GM12878 (cell line): ENCODE measurements around the gene SPTLC3. TPM values are rescaled to one million over a fixed set of nuclear protein-coding genes. Genes with fewer than 3 reads are reported as not detected.

Source experiments
- ATAC-seq: fragments of 200-7000 bp; cut with Tn5 transposase; 3 replicates; pipeline ENCODE4 v1.9.1; 2020; ENCODE audit warnings: mild to moderate bottlenecking, moderate library complexity
- BruUV-seq: library from RNA; stranded (reverse); fragments of 400-500 nt; replicated peaks from 2 replicates; lab custom pipeline; 2021; lab: Mats Ljungman, UMichigan
- CTCF ChIA-PET: fragments of 300-600 bp; sonication (Branson Sonifier 250); formaldehyde crosslinking; extraction: SDS; loops from one replicate; lab custom pipeline; 2021; ENCODE audit warnings: inconsistent platforms; lab: Yijun Ruan, JAX
- POLR2A ChIA-PET: fragments of 350-600 bp; formaldehyde crosslinking; extraction: SDS; loops from one replicate; lab custom pipeline; 2021; ENCODE audit warnings: inconsistent platforms; lab: Charles Lee
- RAD21 ChIA-PET: fragments of 300-600 bp; sonication (Branson Sonifier 250); formaldehyde crosslinking; loops from one replicate; lab custom pipeline; 2023; ENCODE audit warnings: antibody characterized with exemption; ENCODE audit not compliant: unreplicated experiment; lab: Charles Lee
- SMC1A ChIA-PET: fragments of 300-600 bp; sonication (Branson Sonifier 250); formaldehyde crosslinking; loops from one replicate; lab custom pipeline; 2023; ENCODE audit not compliant: unreplicated experiment, uncharacterized antibody; lab: Charles Lee
- DNase-seq: peaks from one replicate; pipeline ENCODE4 v3.0.0-alpha.2; 2011; ENCODE audit warnings: low read depth, low spot score
- FAIRE-seq: peaks from 3 replicates; lab custom pipeline; 2011; peaks lifted over from hg19 to GRCh38; lab: Jason Lieb, UNC
- H2AFZ ChIP-seq: 2 replicates; pipeline ENCODE4 v1.6.0; 2011; ENCODE audit warnings: low read depth, low read length, control low read depth; ENCODE audit not compliant: control insufficient read depth
- H3K27ac ChIP-seq: 2 replicates; pipeline ENCODE4 v1.5.1; 2011; ENCODE audit warnings: control low read depth; ENCODE audit not compliant: control insufficient read depth, insufficient read depth
- H3K27me3 ChIP-seq, 2 experiments: replicated peaks in 1 of 2; 2 replicates each; pipeline versions ENCODE4 v1.6.0 to v1.6.1; 2011; ENCODE audit warnings: low read length in 1 of 2; ENCODE audit not compliant: control insufficient read depth in 2 of 2, insufficient read depth in 2 of 2
- H3K36me3 ChIP-seq, 2 experiments: 2 replicates each; pipeline ENCODE4 v1.5.1; 2011; ENCODE audit warnings: low read length in 1 of 2; ENCODE audit not compliant: control insufficient read depth in 2 of 2, insufficient read depth in 2 of 2
- H3K4me1 ChIP-seq: 2 replicates; pipeline ENCODE4 v1.6.1; 2011; ENCODE audit warnings: mild to moderate bottlenecking, low read length, moderate library complexity, mixed read lengths; ENCODE audit not compliant: control insufficient read depth, insufficient read depth
- H3K4me2 ChIP-seq: 2 replicates; pipeline ENCODE4 v1.6.0; 2011; ENCODE audit warnings: control low read depth; ENCODE audit not compliant: control insufficient read depth, insufficient read depth
- H3K4me3 ChIP-seq: fragments of 200-600 bp; sonication (generic); 2 replicates; pipeline ENCODE4 v1.5.1; 2016
- H3K79me2 ChIP-seq: 2 replicates; pipeline ENCODE4 v1.6.0; 2011; ENCODE audit warnings: low read length; ENCODE audit not compliant: control insufficient read depth, insufficient read depth
- H3K9ac ChIP-seq: 2 replicates; pipeline ENCODE4 v1.8.0; 2011; ENCODE audit warnings: low read length, control low read depth, mixed read lengths; ENCODE audit not compliant: control insufficient read depth, insufficient read depth
- H3K9me3 ChIP-seq: replicated peaks from 3 replicates; pipeline ENCODE4 v1.5.1; 2011; ENCODE audit warnings: mild to moderate bottlenecking, low read length; ENCODE audit not compliant: control insufficient read depth, insufficient read depth
- H4K20me1 ChIP-seq: 2 replicates; pipeline ENCODE4 v1.6.0; 2011; ENCODE audit not compliant: control insufficient read depth, insufficient read depth
- NBN ChIP-seq: fragments of 450-650 bp; IDR thresholded peaks from 2 replicates; pipeline ENCODE4 v1.6.1; 2016
- PML ChIP-seq: IDR thresholded peaks from 2 replicates; pipeline ENCODE4 v1.6.1; 2012; ENCODE audit warnings: low read length, inconsistent platforms
- RAD21 ChIP-seq: IDR thresholded peaks from 2 replicates; pipeline ENCODE4 v1.6.1; 2011; ENCODE audit warnings: mild to moderate bottlenecking, low read depth, low read length, moderate library complexity; ENCODE audit not compliant: insufficient read depth
- WGBS: methylation state at CpG from one replicate; pipeline ENCODE4 v1.1.6; 2016; ENCODE audit warnings: low lambda C conversion rate; ENCODE audit not compliant: insufficient replicate concordance, insufficient coverage; ENCODE audit errors: missing lambda C conversion rate; 5-methylcytosine and 5-hydroxymethylcytosine counted together
- in situ Hi-C: fragments of 300-500 bp; cut with MboI; formaldehyde crosslinking; loops from 9 replicates; pipeline ENCODE4 v1.14.3; 2018; ENCODE audit warnings: mixed read lengths
- intact Hi-C: fragments of 100-400 bp; cut with micrococcal nuclease; formaldehyde crosslinking; loops from one replicate; pipeline ENCODE4 v1.14.2; 2022; ENCODE audit not compliant: unreplicated experiment
- polyA plus RNA-seq, 11 experiments: library from polyadenylated mRNA; depleted of rRNA in 4 of 11; unstranded in 6 of 11; stranded (reverse) in 5 of 11; fragments of >200 nt; fragmentation: Nextera tagmentation in 4 of 11; fragmentation: Illumina TruSeq in 1 of 11; extraction: Ambion mirVana in 4 of 11; extraction: Trizol in 1 of 11; gene quantifications; 1 replicate in 1 of 11; 2 replicates in 10 of 11; pipeline versions ENCODE4 v1.2.1 to v1.2.3, GENCODE V29; 2011 to 2016; ENCODE audit warnings: inconsistent platforms in 2 of 11, missing spikeins in 2 of 11, low read depth in 1 of 11
- total RNA-seq, 4 experiments: library from RNA; depleted of rRNA in 3 of 4; stranded (reverse); fragments of >200 nt in 3 of 4; fragmentation: Illumina TruSeq in 1 of 4; extraction: Trizol in 1 of 4; gene quantifications; 2 replicates each; pipeline versions ENCODE4 v1.2.1 to v1.2.3, GENCODE V29; 2013 to 2021

SPTLC3 gene
- total and polyA plus RNA-seq, 10 of the 15 experiments (the other 5 are each of a cell fraction or from before 2014, with no cell fraction given): 0.04 to 0.29 (median 0.06) TPM; not detected in 7

DNA sequence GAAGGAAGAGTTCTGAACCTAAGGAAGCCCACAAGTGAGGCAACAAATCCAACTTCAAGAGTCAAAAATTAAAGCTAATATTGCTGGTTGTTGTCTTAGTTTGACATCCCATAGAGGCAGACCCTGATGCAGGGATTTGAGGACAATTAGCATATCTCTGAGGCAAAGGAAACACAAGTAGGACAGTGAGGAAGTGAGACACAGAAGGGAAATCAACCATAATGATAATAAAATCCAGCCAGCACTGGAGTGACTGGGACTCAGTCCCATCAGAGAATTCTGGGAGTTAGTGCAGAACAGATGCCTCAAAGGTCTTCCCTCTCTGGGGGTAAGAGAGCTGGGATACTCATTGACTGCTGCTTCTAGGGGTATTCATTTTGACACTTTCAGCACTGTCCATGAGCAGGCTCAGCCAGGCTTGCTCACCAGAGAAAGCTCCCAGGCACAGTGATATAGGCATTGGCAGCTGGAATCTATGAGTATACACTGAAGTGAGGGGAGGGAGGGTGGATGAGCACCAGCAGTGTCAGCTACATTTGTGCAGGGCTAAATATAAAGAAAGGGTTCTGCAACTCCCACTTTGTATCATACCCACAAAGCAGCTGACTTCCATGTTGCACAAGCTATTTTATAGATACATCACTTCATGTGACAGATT, 43.4 kb upstream of the SPTLC3 start:
- no peak overlapping the region for H2AFZ ChIP-seq
- DNase-seq (no peak), ATAC-seq (no peak), FAIRE-seq (no peak)
- no peak for TF ChIP-seq NBN
- BruUV-seq: no TSS peak
- intact Hi-C loops (no loop called here), in situ Hi-C loops (no loop called here)
- no peaks in the 10 kb centered on the region for H3K4me1 ChIP-seq
- H4K20me1 ChIP-seq: no peaks in the 10 kb centered on the region
- no peak overlapping the region for H3K9ac ChIP-seq
- H3K4me2 ChIP-seq: no peak overlapping the region
- POLR2A ChIA-PET: no interaction called here
- H3K36me3 ChIP-seq: no peaks in the 10 kb centered on the region
- H3K4me3 ChIP-seq: no peak overlapping the region
- H3K27me3 ChIP-seq: no peaks in the 10 kb centered on the region
- SMC1A ChIA-PET: interaction anchor here (1.1 kb wide), 1 partner anchor 37 kb away, joined by 4 read pairs; no protein-coding TSS in a partner anchor
- H3K79me2 ChIP-seq: no peaks in the 10 kb centered on the region
- RAD21 ChIA-PET: no interaction called here
- CTCF ChIA-PET: interaction anchor here (1.0 kb wide), 2 partner anchors 12 to 40 kb away, joined by 4 read pairs; no protein-coding TSS in a partner anchor
- H3K9me3 ChIP-seq: no peaks in the 10 kb centered on the region; the same call in 2 of the 3 replicates
- H3K27ac ChIP-seq: no peak overlapping the region

DNA sequence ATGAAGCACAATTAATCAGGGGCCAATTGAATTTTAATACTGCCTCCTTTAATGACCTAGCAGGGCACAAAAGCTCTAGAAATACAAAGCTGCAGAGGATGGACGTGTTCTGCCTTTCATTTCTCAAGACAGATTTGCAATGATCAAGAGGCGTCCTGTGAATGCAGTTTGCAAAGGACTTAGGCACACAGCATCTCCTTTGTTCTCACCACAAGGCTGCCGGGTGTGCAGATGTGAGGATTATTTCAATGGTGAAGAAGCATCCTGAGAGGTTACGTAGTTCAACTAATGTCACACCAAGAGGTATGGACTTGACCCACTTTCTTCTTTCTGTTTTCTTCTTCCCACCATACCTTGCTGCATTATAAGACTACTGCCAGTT, 42.9 kb upstream of the SPTLC3 start:
- intact Hi-C loops: loop anchor here (1.0 kb wide), 1 partner anchor 41 kb away; no protein-coding TSS in a partner anchor
- TF ChIP-seq PML: no peak
- no peak for TF ChIP-seq RAD21
- Histone ChIP-seq H3K4me3 (no peak overlapping the region), H3K9ac (no peak overlapping the region), H3K27ac (no peak overlapping the region), H3K4me1 (no peaks in the 10 kb centered on the region), H3K27me3 (no peaks in the 10 kb centered on the region), H3K36me3 (no peaks in the 10 kb centered on the region), H3K9me3 (no peaks in the 10 kb centered on the region; the same call in 2 of the 3 replicates), H3K4me2 (no peak overlapping the region), H3K79me2 (no peaks in the 10 kb centered on the region), H2AFZ (no peak overlapping the region), H4K20me1 (no peaks in the 10 kb centered on the region)
- ChIA-PET RAD21 (no interaction called here), SMC1A (interaction anchor here (1.1 kb wide), 1 partner anchor 38 kb away, joined by 4 read pairs; no protein-coding TSS in a partner anchor), CTCF (interaction anchor here (1.0 kb wide), 2 partner anchors 11 to 41 kb away, joined by 4 read pairs; no protein-coding TSS in a partner anchor), POLR2A (no interaction called here)
- ATAC-seq (no peak), FAIRE-seq (no peak), DNase-seq (no peak)
- 28% methylated on average over 4 of the region's 4 CpGs for WGBS
- no TSS peak for BruUV-seq
- in situ Hi-C loops: no loop called here
